ENCODE measurements around the gene LRCH1. TPM values are rescaled to one million over a fixed set of nuclear protein-coding genes. Genes with fewer than 3 reads are reported as not detected.

LRCH1 gene
- total and polyA plus RNA-seq, 10 of the 15 experiments (the other 5 are each of a cell fraction or from before 2014, with no cell fraction given): 5.3 to 48.9 (median 14.4) TPM

GRCh38 chr13:46757640-46758039 is 204.7 kb downstream of the LRCH1 start:
- no peaks in the 10 kb centered on the region for H3K27me3 ChIP-seq (replicated peaks in 1 of 2; ENCODE audit: control insufficient read depth in 2 of 2, insufficient read depth in 2 of 2, low read length in 1 of 2)
- no peaks in the 10 kb centered on the region for H3K79me2 ChIP-seq (ENCODE audit: control insufficient read depth, insufficient read depth, low read length)
- H3K9ac ChIP-seq (ENCODE audit: control insufficient read depth, insufficient read depth, low read length): no peak overlapping the region
- ChIA-PET CTCF (interaction anchor here (1.5 kb wide), 1 partner anchor 197 kb away, joined by 3 read pairs; no protein-coding TSS in a partner anchor), SMC1A (ENCODE audit: uncharacterized antibody, unreplicated experiment) (interaction anchor here (1.1 kb wide), 1 partner anchor 35 kb away, joined by 3 read pairs; no protein-coding TSS in a partner anchor), POLR2A (interaction anchor here (0.6 kb wide), 1 partner anchor 325 kb away, joined by 3 read pairs; no protein-coding TSS in a partner anchor), RAD21 (ENCODE audit: unreplicated experiment) (no interaction called here)
- H3K27ac ChIP-seq (ENCODE audit: control insufficient read depth, insufficient read depth): no peak overlapping the region
- peaks cover 0 to 7% of the 10 kb centered on the region in 2 experiments; a peak in 2 of 4 replicates for H3K36me3 ChIP-seq (ENCODE audit: control insufficient read depth in 2 of 2, insufficient read depth in 2 of 2, low read length in 1 of 2)
- 60% methylated on average over 3 of the region's 3 CpGs for WGBS (ENCODE audit: insufficient coverage, insufficient replicate concordance, low lambda C conversion rate, missing lambda C conversion rate)
- H3K9me3 ChIP-seq (replicated peaks; ENCODE audit: control insufficient read depth, insufficient read depth, low read length): no peaks in the 10 kb centered on the region
- DNase-seq (ENCODE audit: low read depth, low spot score) (no peak), ATAC-seq (no peak), FAIRE-seq (no peak)
- H3K4me3 ChIP-seq: no peak overlapping the region
- in situ Hi-C loops (cut with MboI) (no loop called here), intact Hi-C loops (cut with micrococcal nuclease; ENCODE audit: unreplicated experiment) (no loop called here)
- BruUV-seq (replicated peaks): no TSS peak
- H3K4me1 ChIP-seq (ENCODE audit: control insufficient read depth, insufficient read depth, low read length): no peaks in the 10 kb centered on the region
- no peaks in the 10 kb centered on the region for H4K20me1 ChIP-seq (ENCODE audit: control insufficient read depth, insufficient read depth)
- no peak overlapping the region for H2AFZ ChIP-seq (ENCODE audit: control insufficient read depth, low read depth, low read length)
- H3K4me2 ChIP-seq (ENCODE audit: control insufficient read depth, insufficient read depth): no peak overlapping the region
- TF ChIP-seq SP1 (IDR thresholded peaks at IDR 0.05; ENCODE audit: low read depth, low read length) (no peak), IKZF1 (conservative IDR thresholded peaks at IDR 0.05) (no peak), SMAD5 (IDR thresholded peaks at IDR 0.05; ENCODE audit: low read depth) (no peak), STAT3 (IDR thresholded peaks at IDR 0.05; ENCODE audit: low read depth, low read length) (no peak), WRNIP1 (IDR thresholded peaks at IDR 0.05; ENCODE audit: borderline replicate concordance, low read depth, low read length) (no peak), RELA (IDR thresholded peaks at IDR 0.05; ENCODE audit: borderline replicate concordance, partially characterized antibody) (no peak), BCLAF1 (IDR thresholded peaks at IDR 0.05) (no peak), NFXL1 (IDR thresholded peaks at IDR 0.05; ENCODE audit: borderline replicate concordance) (no peak), ZBTB4 (CRISPR knock-in tag; IDR thresholded peaks at IDR 0.05) (no peak), ZBTB11 (CRISPR knock-in tag; IDR thresholded peaks at IDR 0.05) (no peak), TCF12 (IDR thresholded peaks at IDR 0.05; ENCODE audit: low read depth, low read length) (no peak), E4F1 (IDR thresholded peaks at IDR 0.05; ENCODE audit: borderline replicate concordance, partially characterized antibody) (no peak)

Measured in GM12878 (cell line).